T-helper 2 cell treated with Interferon-gamma antibody and Interleukin-4, amounts not matched to agents 100 ng/mL and 5 ng/mL, for 36 hours (primary cell): ENCODE data around the gene MRPS12. TPM values are rescaled to one million over a fixed set of nuclear protein-coding genes. Genes with fewer than 3 reads are reported as not detected.

Source experiments
- intact Hi-C: fragments of 100-400 bp; cut with micrococcal nuclease; formaldehyde crosslinking; loops from one replicate; pipeline ENCODE4 v1.15.1; 2023
- total RNA-seq: library from RNA; stranded (reverse); gene quantifications from 2 replicates; pipeline ENCODE4 v1.2.3, GENCODE V29; 2022

The MRPS12 gene
- total RNA-seq, 1 donor from 2014 or later: 68.3 TPM

- intact Hi-C loops: no loop called here
These were observed 40.9 kb downstream of the MRPS12 start for GRCh38 chr19:38971672-38972071.

DNA sequence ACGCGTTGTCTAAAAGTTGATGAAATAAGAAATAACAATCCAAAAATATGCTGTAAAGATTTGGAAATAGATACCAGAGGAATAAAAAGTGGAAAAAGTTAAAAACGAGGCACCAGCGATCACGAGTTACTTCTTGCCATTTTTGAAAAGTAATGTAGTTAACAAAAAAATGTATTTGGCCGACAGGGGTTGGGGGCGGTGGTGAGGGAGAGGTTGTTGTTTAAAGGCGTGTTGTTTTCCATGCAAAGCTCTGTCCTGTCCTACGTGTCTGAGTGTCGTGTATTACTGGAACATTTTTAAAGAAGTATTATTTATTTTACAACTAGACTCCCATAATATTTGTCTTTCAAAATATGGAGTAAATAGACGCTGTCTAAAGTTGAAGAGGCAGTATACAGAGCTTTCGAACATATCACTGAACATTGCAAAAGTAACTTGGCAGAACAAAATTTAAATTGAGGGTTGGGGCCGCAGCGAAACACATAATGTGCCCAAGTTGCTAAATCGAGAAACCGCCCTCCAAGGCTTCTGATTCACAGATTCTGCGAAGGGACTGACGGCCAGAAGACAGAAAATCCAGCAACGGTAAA is 44.0 kb downstream of the MRPS12 start:
- intact Hi-C loops: no loop called here

DNA sequence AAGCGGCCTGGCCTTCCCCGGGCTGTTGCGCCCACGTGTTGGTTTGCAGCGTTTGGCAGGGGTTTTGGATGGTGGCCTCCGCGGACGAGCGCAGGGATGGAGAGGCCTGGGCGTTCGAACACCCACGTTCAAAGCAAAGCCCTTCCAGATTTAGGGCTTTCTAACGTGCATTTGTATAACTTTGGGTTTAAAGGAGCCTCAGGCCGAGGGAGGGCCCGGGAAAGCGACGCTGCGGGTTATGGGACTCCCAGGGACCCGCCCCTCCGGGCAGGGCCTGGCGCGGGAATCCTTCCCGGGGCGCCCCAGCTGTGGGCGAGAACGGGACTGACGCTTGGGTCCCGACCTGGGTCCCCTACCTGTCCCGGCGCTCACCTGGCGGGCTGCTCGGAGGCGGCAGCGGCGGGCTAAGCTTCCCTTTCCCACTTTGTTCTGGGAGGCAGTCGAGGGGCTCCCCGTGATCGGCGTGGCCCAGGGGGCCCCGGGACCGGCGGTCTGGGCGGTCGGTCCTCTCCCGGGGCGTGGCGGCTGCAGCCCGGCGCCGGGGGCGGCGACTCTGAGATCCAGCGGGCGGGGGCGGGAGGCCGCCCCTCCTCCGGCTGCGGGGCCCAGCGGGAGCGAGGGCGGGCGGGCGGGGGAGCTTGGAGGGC is 44.6 kb downstream of the MRPS12 start, which contains the start of gene FBXO17:
Gene FBXO17 (minus strand): TSS at position 529 of the 647 bp plus-strand sequence. CDS start 25,423 bp downstream, outside the sequence.
- intact Hi-C loops: no loop called here

GRCh38 chr19:38975861-38976271 is 45.1 kb downstream of the MRPS12 start:
- intact Hi-C loops: no loop called here

DNA sequence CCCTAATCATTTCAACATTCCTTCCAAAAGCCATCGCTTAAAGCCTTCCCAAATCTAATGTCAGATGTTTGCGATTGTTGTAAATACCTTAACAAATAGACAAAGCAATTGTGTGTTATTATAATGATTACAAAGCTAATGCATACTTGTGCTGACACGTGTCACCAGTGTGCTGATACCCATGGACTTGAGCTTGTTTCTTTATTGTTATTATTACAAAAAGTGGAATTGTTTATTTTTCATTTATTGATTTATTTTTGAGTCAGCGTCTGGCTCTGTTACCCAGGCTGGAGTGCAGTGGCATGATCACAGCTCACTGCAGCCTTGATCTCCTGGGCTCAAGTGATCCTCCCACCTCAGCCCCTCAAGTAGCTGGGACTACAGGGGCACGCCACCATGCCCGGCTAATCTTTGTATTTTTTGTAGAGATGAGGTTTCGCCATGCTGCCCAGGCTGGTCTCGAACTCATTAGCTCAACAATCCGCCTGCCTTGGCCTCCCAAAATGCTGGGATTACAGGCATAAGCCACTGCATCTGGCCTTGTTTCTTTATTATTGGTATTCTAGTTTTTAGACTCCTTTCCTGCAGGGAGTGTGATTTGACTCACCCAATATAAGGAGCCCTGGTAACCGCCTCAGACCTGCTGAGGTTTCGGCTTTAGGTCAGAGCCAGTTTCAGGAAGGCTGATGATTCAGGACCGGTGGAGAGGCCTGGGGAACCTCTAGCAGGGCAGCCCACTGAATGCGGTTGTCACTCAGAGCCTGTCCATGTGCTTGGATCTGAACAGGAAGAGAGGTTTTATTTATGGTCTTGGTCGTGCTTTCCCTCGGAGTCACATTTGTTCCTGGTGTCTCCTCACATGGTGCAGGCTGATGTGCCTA is 46.9 kb downstream of the MRPS12 start:
- intact Hi-C loops: no loop called here

- intact Hi-C loops: no loop called here
These were observed 47.6 kb downstream of the MRPS12 start for GRCh38 chr19:38978326-38978689.

DNA sequence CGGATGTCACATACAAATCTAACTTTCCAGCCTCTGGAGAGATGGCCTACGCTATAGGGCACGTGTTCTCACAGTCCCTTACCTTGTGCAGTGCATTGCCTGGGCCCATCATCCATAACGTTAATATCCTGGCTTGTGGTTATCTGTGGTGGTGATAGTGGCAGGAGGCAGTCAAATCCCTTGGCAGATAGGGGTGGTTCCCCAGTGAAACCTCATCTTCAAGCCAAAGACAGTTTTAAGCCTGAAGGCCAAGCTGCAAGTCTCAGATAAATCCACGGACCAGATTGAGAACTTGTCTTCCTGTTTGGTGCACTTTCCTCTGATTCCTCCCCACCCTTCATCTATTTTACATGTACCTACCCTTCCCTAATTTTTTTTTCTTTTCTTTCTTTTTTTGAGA is 49.1 kb downstream of the MRPS12 start:
- intact Hi-C loops: no loop called here

DNA sequence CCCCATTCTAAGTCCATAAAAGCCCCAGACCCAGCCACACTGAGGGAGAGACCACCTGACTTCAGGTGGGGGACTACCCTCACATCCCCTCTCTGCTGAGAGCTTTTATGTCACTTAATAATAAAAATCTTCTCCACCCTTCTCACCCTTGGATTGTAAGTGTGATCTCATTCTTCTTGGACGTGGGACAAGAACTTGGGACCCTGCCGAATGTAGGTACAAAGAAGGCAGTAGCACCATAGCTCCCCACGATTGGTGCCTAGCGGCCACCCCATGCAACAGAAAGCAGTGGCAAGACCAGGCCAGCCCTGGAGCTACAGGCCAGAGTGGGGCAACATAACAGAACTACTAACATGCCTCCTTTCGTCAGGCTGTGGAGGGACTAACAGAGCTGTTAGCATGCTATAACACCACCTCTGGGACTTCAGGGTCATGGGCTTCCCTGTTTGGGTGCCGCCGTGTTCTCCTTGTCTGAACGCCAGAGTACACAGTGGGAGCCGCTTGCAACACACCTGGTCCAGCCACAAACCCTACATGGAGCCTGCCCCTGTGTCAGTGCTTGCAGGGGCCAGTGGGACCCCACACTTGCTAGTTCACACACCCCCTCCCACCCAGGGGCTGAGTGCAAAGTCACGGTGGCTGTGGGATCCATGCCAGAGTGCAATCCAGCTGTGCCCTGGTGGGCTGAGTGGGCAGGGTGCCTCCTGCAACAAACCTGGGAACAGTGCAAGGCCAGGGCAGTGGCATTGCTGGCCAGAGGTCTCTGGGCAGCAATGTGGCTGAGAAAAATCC is 50.0 kb downstream of the MRPS12 start:
- intact Hi-C loops: no loop called here

Other genes with a start within 250 kb of the MRPS12 start
- 4.4 and 5.3 TPM in 2 replicates for gene CAPN12, start 186.5 kb upstream of the MRPS12 start, total RNA-seq
- not detected in 2 replicates for gene LGALS7, start 157.4 kb upstream of the MRPS12 start, total RNA-seq
- gene LGALS7B, start 141.7 kb upstream of the MRPS12 start, total RNA-seq: not detected in 2 replicates
- gene LGALS4, start 118.0 kb upstream of the MRPS12 start, total RNA-seq: 1.7 and 2.0 TPM in 2 replicates
- gene ECH1, start 99.2 kb upstream of the MRPS12 start, total RNA-seq: 146 and 160 TPM in 2 replicates
- 572 and 574 TPM in 2 replicates for gene HNRNPL, start 81.0 kb upstream of the MRPS12 start, total RNA-seq
- gene RINL, start 52.7 kb upstream of the MRPS12 start, total RNA-seq: 59.5 and 65.6 TPM in 2 replicates
- gene SIRT2, start 31.3 kb upstream of the MRPS12 start, total RNA-seq: 42.2 and 42.5 TPM in 2 replicates
- gene NFKBIB, start 31.0 kb upstream of the MRPS12 start, total RNA-seq: 42.1 and 42.2 TPM in 2 replicates
- gene CCER2, start 18.8 kb upstream of the MRPS12 start, total RNA-seq: 1.6 TPM in 2 replicates
- 43.2 and 55.3 TPM in 2 replicates for gene SARS2, start 181 bp upstream of the MRPS12 start, total RNA-seq
- gene FBXO17, start 44.8 kb downstream of the MRPS12 start, total RNA-seq: not detected in 2 replicates
- gene FBXO27, start 101.6 kb downstream of the MRPS12 start, total RNA-seq: 0.27 and 0.61 TPM in 2 replicates
- gene ACP7, start 153.4 kb downstream of the MRPS12 start, total RNA-seq: not detected in 2 replicates
- gene PAK4, start 194.8 kb downstream of the MRPS12 start, total RNA-seq: 15.5 and 16.3 TPM in 2 replicates